Effector memory CD4-positive, alpha-beta T cell (primary cell): Measurements from ENCODE around the gene UBE2L6.

ENCODE experiments used
- DNase-seq, 3 donors: peaks; one replicate each; pipeline ENCODE4 v3.0.0-alpha.2; 2020
- H3K27ac ChIP-seq: 2 replicates; pipeline ENCODE4 v1.7.0; 2013; ENCODE audit warnings: mild to moderate bottlenecking, low read length, moderate library complexity; ENCODE audit not compliant: insufficient read depth, poor library complexity, severe bottlenecking
- H3K27me3 ChIP-seq: replicated peaks from 2 replicates; pipeline ENCODE4 v1.7.0; 2013; ENCODE audit warnings: mild to moderate bottlenecking, low read length; ENCODE audit not compliant: insufficient read depth, control insufficient read depth, poor library complexity, severe bottlenecking
- H3K36me3 ChIP-seq: 2 replicates; pipeline ENCODE4 v1.7.0; 2013; ENCODE audit warnings: mild to moderate bottlenecking, low read length, moderate library complexity; ENCODE audit not compliant: control insufficient read depth, insufficient read depth
- H3K4me1 ChIP-seq: 2 replicates; pipeline ENCODE4 v1.7.0; 2013; ENCODE audit warnings: low read length, mild to moderate bottlenecking; ENCODE audit not compliant: control insufficient read depth, insufficient read depth, poor library complexity, severe bottlenecking
- H3K4me3 ChIP-seq: 2 replicates; pipeline ENCODE4 v1.7.0; 2013; ENCODE audit warnings: low read length, low read depth, mild to moderate bottlenecking; ENCODE audit not compliant: insufficient read depth, poor library complexity, severe bottlenecking
- H3K9me3 ChIP-seq: 2 replicates; pipeline ENCODE4 v1.7.0; 2013; ENCODE audit warnings: mild to moderate bottlenecking, low read length, moderate library complexity; ENCODE audit not compliant: control insufficient read depth

The UBE2L6 gene

GRCh38 chr11:57502376-57502775 lies 65.1 kb downstream of the UBE2L6 start:
- Histone ChIP-seq H3K27me3 (no peaks in the 10 kb centered on the region), H3K36me3 (no peaks in the 10 kb centered on the region), H3K4me1 (no peaks in the 10 kb centered on the region), H3K27ac (no peak overlapping the region), H3K4me3 (no peak overlapping the region), H3K9me3 (no peaks in the 10 kb centered on the region)
- no peak for DNase-seq

- H3K27ac ChIP-seq, result no peak overlapping the region
- H3K4me1 ChIP-seq, result no peaks in the 10 kb centered on the region
- no peak for DNase-seq
- no peaks in the 10 kb centered on the region for H3K36me3 ChIP-seq
- no peak overlapping the region for H3K4me3 ChIP-seq
- H3K9me3 ChIP-seq, result no peaks in the 10 kb centered on the region
- no peaks in the 10 kb centered on the region for H3K27me3 ChIP-seq
Observed at GRCh38 chr11:57501953-57502352, 65.5 kb downstream of the UBE2L6 start.
